ENCODE results near the gene RTN4R. TPM values are rescaled to one million over a fixed set of nuclear protein-coding genes. Genes with fewer than 3 reads are reported as not detected.

RTN4R gene
- total and polyA plus RNA-seq, 2 of the 13 experiments (the other 11 are each of a cell fraction or from before 2014, with no cell fraction given) = 0.22 to 0.77 TPM

- H3K9me3 ChIP-seq (ENCODE audit: low read length) = no peaks in the 10 kb centered on the region
- no peaks in the 10 kb centered on the region for H3K79me2 ChIP-seq (ENCODE audit: insufficient read depth, low read length)
- in situ Hi-C loops (cut with HindIII; ENCODE audit: extremely low pct_ligation_motif_present, low pct_unique_long_range_greater_than_20kb) (no loop called here), intact Hi-C loops (cut with micrococcal nuclease; ENCODE audit: unreplicated experiment) (no loop called here)
- H3K27me3 ChIP-seq (ENCODE audit: control insufficient read depth in 1 of 2, insufficient read depth in 2 of 2, low read length in 2 of 2) = peaks cover 5 to 55% of the 10 kb centered on the region in 2 experiments
- H3K4me3 ChIP-seq (replicated peaks in 1 of 3; ENCODE audit: insufficient read depth in 1 of 3, low read depth in 2 of 3, low read length in 3 of 3) = no peak overlapping the region
- H3K27ac ChIP-seq (ENCODE audit: extremely low read length, insufficient read depth, low read length) = no peak overlapping the region
- H3K36me3 ChIP-seq (replicated peaks in 1 of 2; ENCODE audit: control insufficient read depth in 1 of 2, insufficient read depth in 2 of 2, low read length in 2 of 2) = no peaks in the 10 kb centered on the region
- no peak for ATAC-seq
- no peaks in the 10 kb centered on the region for H3K4me1 ChIP-seq (ENCODE audit: insufficient read depth, low read length)
- no peak overlapping the region for H3K9ac ChIP-seq (ENCODE audit: insufficient read depth, low read depth, low read length)
- FAIRE-seq = no peak
- no peak for DNase-seq (ENCODE audit: low spot score)
- WGBS (ENCODE audit: low lambda C conversion rate) = 39% methylated on average over 7 of the region's 19 CpGs
- no TSS peak for BruUV-seq (replicated peaks)
- H2AFZ ChIP-seq (ENCODE audit: low read length) = no peak overlapping the region
- no peak overlapping the region for H3K4me2 ChIP-seq (ENCODE audit: low read depth, low read length)
- ChIA-PET CTCF (ENCODE audit: low intra/inter-chr PET ratio, low total read pairs) (no interaction called here), POLR2A (no interaction called here)
- H4K20me1 ChIP-seq (ENCODE audit: insufficient read depth, low read length) = 0 out of 2 replicates have a peak, but pooled peaks cover 2% of the 10 kb centered on the region
- TF ChIP-seq ZNF703 (CRISPR knock-in tag; IDR thresholded peaks at IDR 0.05; ENCODE audit: borderline replicate concordance) (no peak), TFAP4 (IDR thresholded peaks at IDR 0.05; ENCODE audit: borderline replicate concordance, low read depth) (no peak), MXI1 (IDR thresholded peaks at IDR 0.05; ENCODE audit: borderline replicate concordance, low read depth, low read length) (no peak), ELK4 (CRISPR knock-in tag; IDR thresholded peaks at IDR 0.05; ENCODE audit: borderline replicate concordance) (no peak), TBP (CRISPR knock-in tag; IDR thresholded peaks at IDR 0.05) (no peak), THAP9 (CRISPR knock-in tag; IDR thresholded peaks at IDR 0.05; ENCODE audit: borderline replicate concordance) (no peak), ZNF598 (CRISPR knock-in tag; IDR thresholded peaks at IDR 0.05; ENCODE audit: borderline replicate concordance) (no peak), PAXIP1 (CRISPR knock-in tag; conservative IDR thresholded peaks at IDR 0.05) (no peak), FOXO1 (CRISPR knock-in tag; IDR thresholded peaks at IDR 0.05) (no peak), NRL (CRISPR knock-in tag; IDR thresholded peaks at IDR 0.05; ENCODE audit: borderline replicate concordance) (no peak), ZNF513 (CRISPR knock-in tag; conservative IDR thresholded peaks at IDR 0.05) (no peak), SIN3B (IDR thresholded peaks at IDR 0.05; ENCODE audit: low read length) (no peak), ZNF124 (CRISPR knock-in tag; IDR thresholded peaks at IDR 0.05) (no peak), RCOR2 (CRISPR knock-in tag; IDR thresholded peaks at IDR 0.05) (no peak), GTF2F1 (IDR thresholded peaks at IDR 0.05; ENCODE audit: low read length) (no peak)
Measured at GRCh38 chr22:20246368-20247009, 21.6 kb downstream of the RTN4R start.

All from HepG2 (cell line).